WTC11 (cell line): ENCODE data around the gene COPZ1.

ENCODE experiments used
- ATF3 ChIP-seq: sonication (generic); formaldehyde crosslinking; conservative IDR thresholded peaks from 2 replicates; pipeline ENCODE4 v1.8.1; 2022; ENCODE audit warnings: mild to moderate bottlenecking, missing genetic modification reagents
- CREM ChIP-seq: sonication (generic); formaldehyde crosslinking; IDR thresholded peaks from 2 replicates; pipeline ENCODE4 v1.8.1; 2022; ENCODE audit warnings: mild to moderate bottlenecking, missing genetic modification reagents, moderate library complexity
- CTCF ChIP-seq: fragments of 200-600 bp; IDR thresholded peaks from 2 replicates; pipeline ENCODE4 v1.8.0; 2022; ENCODE audit warnings: antibody characterized with exemption
- E2F1 ChIP-seq: sonication (generic); formaldehyde crosslinking; IDR thresholded peaks from 2 replicates; pipeline ENCODE4 v1.8.0; 2022; ENCODE audit warnings: mild to moderate bottlenecking, missing genetic modification reagents
- IRF1 ChIP-seq: sonication (generic); formaldehyde crosslinking; IDR thresholded peaks from 2 replicates; pipeline ENCODE4 v1.8.0; 2023; ENCODE audit warnings: missing genetic modification reagents
- TEAD4 ChIP-seq: sonication (generic); formaldehyde crosslinking; IDR thresholded peaks from 2 replicates; pipeline ENCODE4 v1.8.0; 2022; ENCODE audit warnings: mild to moderate bottlenecking, missing genetic modification reagents

GRCh38 chr12:54395545-54395944 is 70.6 kb downstream of the COPZ1 start:
- TF ChIP-seq CREM (CRISPR knock-in tag) (no peak), CTCF (no peak), TEAD4 (CRISPR knock-in tag) (no peak), E2F1 (CRISPR knock-in tag) (no peak), IRF1 (no peak), ATF3 (CRISPR knock-in tag) (no peak)
